H1 (cell line): Measurements from ENCODE around the gene RFX2. TPM values are rescaled to one million over a fixed set of nuclear protein-coding genes. Genes with fewer than 3 reads are reported as not detected.

Source experiments
- ASH2L ChIP-seq: fragments of 200-600, 300-600 bp; sonication (generic); IDR thresholded peaks from one replicate; pipeline ENCODE4 v1.7.1; 2017; ENCODE audit warnings: low read length
- FOSL1 ChIP-seq: IDR thresholded peaks from 2 replicates; pipeline ENCODE4 v1.6.1; 2011; ENCODE audit warnings: mild to moderate bottlenecking, low read depth, low read length, moderate library complexity; ENCODE audit not compliant: insufficient read depth
- ZNF274 ChIP-seq: IDR thresholded peaks from 2 replicates; pipeline ENCODE4 v1.7.0; 2012; ENCODE audit warnings: low read length, borderline replicate concordance; ENCODE audit errors: extremely low read depth
- polyA plus RNA-seq, 7 experiments: library from polyadenylated mRNA; depleted of rRNA in 3 of 7; stranded (reverse) in 5 of 7; unstranded in 2 of 7; fragments of >200 nt in 5 of 7; fragments of 200-250 nt in 2 of 7; gene quantifications; 1 replicate in 5 of 7; 2 replicates in 1 of 7; 4 replicates in 1 of 7; pipeline versions ENCODE4 v1.2.1 to v1.2.3, GENCODE V29; 2011 to 2013; ENCODE audit warnings: missing spikeins in 2 of 7, mixed read lengths in 2 of 7
- total RNA-seq: library from RNA; stranded (reverse); fragmentation: NEBNext Ultra II Directional; extraction: Animal tissue kit (Norgen Biotek cat#: 25700); gene quantifications from 2 replicates; pipeline ENCODE4 v1.2.1, GENCODE V29; 2021
- TF ChIP-seq, protein P1 (sequence below): IDR thresholded peaks from 2 replicates; pipeline ENCODE4 v1.6.1; 2012; ENCODE audit warnings: inconsistent platforms

Gene RFX2
- total and polyA plus RNA-seq, 2 of the 8 experiments (the other 6 are each of a cell fraction or from before 2014, with no cell fraction given): 4.8 to 5.3 TPM

DNA sequence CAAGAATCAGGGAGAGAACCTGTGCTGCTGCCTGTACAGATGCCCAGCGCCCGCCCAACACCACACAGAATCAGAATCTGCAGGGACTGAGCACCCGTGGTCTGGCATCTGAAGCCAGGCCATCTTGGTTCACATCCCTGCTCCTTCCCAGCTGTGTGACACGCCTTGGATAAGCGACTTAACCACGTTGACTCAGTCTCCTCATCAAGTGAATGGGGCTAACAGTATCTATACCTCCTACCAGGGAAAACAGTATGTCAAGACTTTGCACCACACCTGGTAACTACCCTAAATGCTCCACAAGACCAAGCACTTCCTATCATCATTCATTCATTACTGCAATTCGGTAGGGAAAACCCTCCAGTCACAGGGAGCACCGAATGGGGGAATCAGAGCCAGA, 133.5 kb downstream of the RFX2 start (continued):
- TF ChIP-seq, protein P1, sequence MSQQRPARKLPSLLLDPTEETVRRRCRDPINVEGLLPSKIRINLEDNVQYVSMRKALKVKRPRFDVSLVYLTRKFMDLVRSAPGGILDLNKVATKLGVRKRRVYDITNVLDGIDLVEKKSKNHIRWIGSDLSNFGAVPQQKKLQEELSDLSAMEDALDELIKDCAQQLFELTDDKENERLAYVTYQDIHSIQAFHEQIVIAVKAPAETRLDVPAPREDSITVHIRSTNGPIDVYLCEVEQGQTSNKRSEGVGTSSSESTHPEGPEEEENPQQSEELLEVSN: no peak
- TF ChIP-seq ASH2L (no peak), ZNF274 (no peak), FOSL1 (no peak)
